Loucy (cell line): ENCODE data around the gene TP53INP2.
A peak's percentile ranks its signal among the peaks of the same experiment; 100 is the strongest.

Experiments
- H2AFZ ChIP-seq: fragments of 200-600 bp; sonication (generic); 2 replicates; pipeline ENCODE4 v1.6.0; 2016; ENCODE audit warnings: antibody characterized with exemption, mild to moderate bottlenecking, low read length, moderate library complexity
- H3F3A ChIP-seq: fragments of 200-600 bp; 2 replicates; pipeline ENCODE4 v1.6.0; 2016; ENCODE audit warnings: antibody characterized with exemption, low read depth, mild to moderate bottlenecking
- H3K27me3 ChIP-seq: fragments of 200-600 bp; sonication (generic); 2 replicates; pipeline ENCODE4 v1.6.1; 2014; ENCODE audit warnings: low read length, mild to moderate bottlenecking; ENCODE audit not compliant: insufficient read depth, poor library complexity, severe bottlenecking
- H3K36me3 ChIP-seq: fragments of 200-600 bp; sonication (generic); 2 replicates; pipeline ENCODE4 v1.6.1; 2016; ENCODE audit warnings: low read length; ENCODE audit not compliant: insufficient read depth
- H3K4me1 ChIP-seq: fragments of 200-600 bp; sonication (generic); 2 replicates; pipeline ENCODE4 v1.5.1; 2014; ENCODE audit warnings: low read length, mild to moderate bottlenecking; ENCODE audit not compliant: insufficient read depth, poor library complexity, severe bottlenecking
- H3K4me2 ChIP-seq: fragments of 200-600 bp; sonication (generic); 2 replicates; pipeline ENCODE4 v1.6.0; 2014; ENCODE audit warnings: antibody characterized with exemption, low read length, low read depth, mild to moderate bottlenecking; ENCODE audit not compliant: poor library complexity, severe bottlenecking
- H3K4me3 ChIP-seq: fragments of 200-600 bp; sonication (generic); 2 replicates; pipeline ENCODE4 v1.5.1; 2014; ENCODE audit warnings: low read length, mild to moderate bottlenecking, mixed read lengths; ENCODE audit not compliant: poor library complexity, severe bottlenecking
- H3K79me2 ChIP-seq: fragments of 200-600 bp; sonication (generic); 2 replicates; pipeline ENCODE4 v1.6.1; 2014; ENCODE audit warnings: low read length; ENCODE audit not compliant: insufficient read depth
- H3K9ac ChIP-seq: fragments of 200-600 bp; sonication (generic); 2 replicates; pipeline ENCODE4 v1.6.0; 2014; ENCODE audit warnings: mild to moderate bottlenecking, low read depth, low read length, moderate library complexity; ENCODE audit not compliant: poor library complexity, severe bottlenecking
- H3K9me2 ChIP-seq: fragments of 200-600 bp; sonication (generic); replicated peaks from 2 replicates; pipeline ENCODE4 v1.6.1; 2016; ENCODE audit warnings: low read depth, low read length, mixed read lengths
- H3K9me3 ChIP-seq: fragments of 200-600 bp; sonication (generic); 2 replicates; pipeline ENCODE4 v1.6.1; 2014; ENCODE audit warnings: mild to moderate bottlenecking, antibody characterized with exemption, low read length, low read depth; ENCODE audit not compliant: insufficient read depth
- H4K20me1 ChIP-seq: fragments of 200-600 bp; sonication (generic); 2 replicates; pipeline ENCODE4 v1.6.0; 2014; ENCODE audit warnings: antibody characterized with exemption, low read length, mild to moderate bottlenecking; ENCODE audit not compliant: insufficient read depth, poor library complexity, severe bottlenecking
- EZH2phosphoT487 ChIP-seq: fragments of 200-600 bp; IDR thresholded peaks from 2 replicates; pipeline ENCODE4 v1.6.1; 2018; ENCODE audit warnings: antibody characterized with exemption, mild to moderate bottlenecking, moderate library complexity, borderline replicate concordance
- TF ChIP-seq, protein P1 (sequence below): fragments of 200-600 bp; sonication (generic); conservative IDR thresholded peaks from 2 replicates; pipeline ENCODE4 v1.5.1; 2014; ENCODE audit warnings: mild to moderate bottlenecking, antibody characterized with exemption, low read length

Gene TP53INP2

DNA sequence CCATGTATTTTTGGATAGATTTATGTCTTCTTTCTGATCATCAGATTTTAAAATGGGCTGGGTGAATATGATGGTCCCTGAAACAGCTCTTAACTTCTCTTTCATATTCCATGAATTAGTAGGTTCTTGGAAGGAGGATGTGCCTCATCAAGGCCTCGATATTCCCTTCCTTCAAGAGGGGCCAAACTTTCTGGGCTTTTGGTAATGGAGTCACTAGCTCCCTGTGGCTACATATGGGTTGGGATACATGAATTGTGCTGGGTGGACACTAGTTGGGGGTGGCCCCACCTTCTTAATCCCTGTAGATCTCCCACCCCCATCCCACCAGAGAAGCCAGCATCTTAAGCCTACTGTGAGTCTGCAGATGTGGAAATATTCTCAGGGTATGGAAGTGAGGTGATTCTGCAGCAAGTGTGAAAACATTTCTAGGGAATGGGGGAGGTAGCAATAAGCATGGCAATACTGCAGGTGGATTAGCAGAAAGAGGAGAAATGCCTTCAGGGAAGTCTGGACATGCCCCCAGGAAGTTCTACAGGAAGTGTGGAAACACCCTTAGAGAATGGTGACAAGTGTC, 2.2 kb downstream of the TP53INP2 start:
- H3K4me3 ChIP-seq: no peak overlapping the region
- no peaks in the 10 kb centered on the region for H3K27me3 ChIP-seq
- H3K9me2 ChIP-seq: no peaks in the 10 kb centered on the region
- no peak overlapping the region for H3K9ac ChIP-seq
- H3K36me3 ChIP-seq: no peaks in the 10 kb centered on the region
- H4K20me1 ChIP-seq: no peaks in the 10 kb centered on the region
- H2AFZ ChIP-seq: no peak overlapping the region
- no peaks in the 10 kb centered on the region for H3F3A ChIP-seq
- H3K9me3 ChIP-seq: no peaks in the 10 kb centered on the region
- no peak for TF ChIP-seq EZH2phosphoT487
- TF ChIP-seq, protein P1, sequence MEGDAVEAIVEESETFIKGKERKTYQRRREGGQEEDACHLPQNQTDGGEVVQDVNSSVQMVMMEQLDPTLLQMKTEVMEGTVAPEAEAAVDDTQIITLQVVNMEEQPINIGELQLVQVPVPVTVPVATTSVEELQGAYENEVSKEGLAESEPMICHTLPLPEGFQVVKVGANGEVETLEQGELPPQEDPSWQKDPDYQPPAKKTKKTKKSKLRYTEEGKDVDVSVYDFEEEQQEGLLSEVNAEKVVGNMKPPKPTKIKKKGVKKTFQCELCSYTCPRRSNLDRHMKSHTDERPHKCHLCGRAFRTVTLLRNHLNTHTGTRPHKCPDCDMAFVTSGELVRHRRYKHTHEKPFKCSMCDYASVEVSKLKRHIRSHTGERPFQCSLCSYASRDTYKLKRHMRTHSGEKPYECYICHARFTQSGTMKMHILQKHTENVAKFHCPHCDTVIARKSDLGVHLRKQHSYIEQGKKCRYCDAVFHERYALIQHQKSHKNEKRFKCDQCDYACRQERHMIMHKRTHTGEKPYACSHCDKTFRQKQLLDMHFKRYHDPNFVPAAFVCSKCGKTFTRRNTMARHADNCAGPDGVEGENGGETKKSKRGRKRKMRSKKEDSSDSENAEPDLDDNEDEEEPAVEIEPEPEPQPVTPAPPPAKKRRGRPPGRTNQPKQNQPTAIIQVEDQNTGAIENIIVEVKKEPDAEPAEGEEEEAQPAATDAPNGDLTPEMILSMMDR: no peak
- peaks cover 46% of the 10 kb centered on the region for H3K4me1 ChIP-seq
- H3K79me2 ChIP-seq: no peaks in the 10 kb centered on the region
- no peak overlapping the region for H3K4me2 ChIP-seq

DNA sequence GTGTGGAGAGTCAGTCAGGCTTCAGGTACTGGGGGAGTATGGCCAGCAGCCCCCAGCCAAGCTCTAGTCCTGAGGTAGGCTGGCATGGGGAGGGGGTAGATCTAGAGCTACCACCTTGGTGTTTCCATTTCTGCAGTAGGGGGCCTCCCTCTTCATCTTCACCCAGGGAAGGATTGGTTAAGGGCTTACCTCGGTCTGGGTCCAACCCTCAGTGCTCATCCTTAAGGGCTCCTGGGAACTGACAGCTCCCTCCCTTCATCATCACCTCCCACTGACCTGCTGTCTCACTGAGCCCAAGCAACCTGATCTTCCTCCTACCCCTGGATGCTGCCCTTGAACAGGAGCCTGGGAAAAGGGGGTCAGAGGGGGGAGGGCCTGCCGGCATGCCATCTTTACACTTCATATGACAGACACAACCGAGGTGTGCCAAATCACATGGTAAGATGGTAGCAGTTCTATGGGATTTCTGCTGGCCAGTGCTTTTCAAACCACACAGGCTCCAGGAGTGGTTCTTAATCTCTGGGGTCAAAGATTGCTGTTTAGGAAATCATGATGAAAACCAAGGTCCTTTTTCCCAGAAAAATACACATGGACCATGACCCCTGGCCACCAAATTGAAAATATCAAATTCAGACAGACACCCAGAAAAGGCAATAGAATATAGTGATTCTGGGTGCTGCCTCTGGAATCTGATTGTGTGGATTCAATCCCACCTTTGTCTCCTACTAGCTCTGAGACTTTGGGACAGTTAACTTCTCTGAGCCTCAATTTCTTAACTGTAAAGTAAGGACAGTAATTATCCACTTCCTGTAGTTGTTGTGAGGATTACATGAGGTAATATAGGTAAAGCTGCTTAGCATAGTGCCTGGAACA, 3.0 kb downstream of the TP53INP2 start:
- Histone ChIP-seq H4K20me1 (no peaks in the 10 kb centered on the region), H3K27me3 (no peaks in the 10 kb centered on the region), H3K9me2 (no peaks in the 10 kb centered on the region), H3K79me2 (no peaks in the 10 kb centered on the region), H3K36me3 (no peaks in the 10 kb centered on the region), H3K9me3 (no peaks in the 10 kb centered on the region), H3K9ac (no peak overlapping the region), H3K4me1 (peaks cover 46% of the 10 kb centered on the region), H3F3A (no peaks in the 10 kb centered on the region), H3K4me2 (no peak overlapping the region), H3K4me3 (no peak overlapping the region), H2AFZ (no peak overlapping the region)
- no peak for TF ChIP-seq EZH2phosphoT487
- TF ChIP-seq, protein P1: no peak

DNA sequence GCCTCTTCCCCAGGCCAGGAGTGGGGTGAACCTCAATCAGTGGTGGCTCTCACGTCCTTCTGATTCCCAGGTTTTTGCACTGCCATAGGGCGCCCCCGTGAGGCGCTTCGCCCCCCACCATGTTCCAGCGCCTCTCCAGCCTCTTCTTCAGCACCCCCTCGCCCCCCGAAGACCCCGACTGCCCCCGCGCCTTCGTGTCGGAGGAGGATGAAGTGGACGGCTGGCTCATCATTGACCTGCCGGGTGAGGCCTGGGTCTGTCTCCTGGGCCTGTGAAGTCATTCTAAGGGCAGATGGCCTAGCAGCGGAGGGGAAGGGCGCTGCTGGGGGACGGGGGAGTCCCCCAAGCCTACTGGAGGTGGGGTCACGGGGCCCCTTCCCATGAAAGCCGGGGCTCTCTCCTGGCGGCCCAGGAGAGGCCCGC, 4.5 kb downstream of the TP53INP2 start:
- no peaks in the 10 kb centered on the region for H3F3A ChIP-seq
- no peaks in the 10 kb centered on the region for H3K79me2 ChIP-seq
- TF ChIP-seq, protein P1: peak; percentile 71
- no peak for TF ChIP-seq EZH2phosphoT487
- peaks cover 41% of the 10 kb centered on the region for H3K4me1 ChIP-seq
- H2AFZ ChIP-seq: peak overlapping the region; percentile 100
- H3K4me3 ChIP-seq: peak overlapping the region; percentile 96
- H3K9me3 ChIP-seq: no peaks in the 10 kb centered on the region
- H3K9ac ChIP-seq: peak overlapping the region; percentile 81
- no peaks in the 10 kb centered on the region for H3K9me2 ChIP-seq
- no peaks in the 10 kb centered on the region for H3K27me3 ChIP-seq
- H4K20me1 ChIP-seq: no peaks in the 10 kb centered on the region
- peak overlapping the region; percentile 91 for H3K4me2 ChIP-seq
- H3K36me3 ChIP-seq: no peaks in the 10 kb centered on the region
